Kidney tubule cell (primary cell): ENCODE measurements around the gene LOXL3.
A peak's percentile ranks its signal among the peaks of the same experiment; 100 is the strongest.

Source experiments
- DNase-seq: peaks from one replicate; pipeline ENCODE4 v3.0.0-alpha.2; 2018; ENCODE audit warnings: low spot score

The LOXL3 gene

DNA sequence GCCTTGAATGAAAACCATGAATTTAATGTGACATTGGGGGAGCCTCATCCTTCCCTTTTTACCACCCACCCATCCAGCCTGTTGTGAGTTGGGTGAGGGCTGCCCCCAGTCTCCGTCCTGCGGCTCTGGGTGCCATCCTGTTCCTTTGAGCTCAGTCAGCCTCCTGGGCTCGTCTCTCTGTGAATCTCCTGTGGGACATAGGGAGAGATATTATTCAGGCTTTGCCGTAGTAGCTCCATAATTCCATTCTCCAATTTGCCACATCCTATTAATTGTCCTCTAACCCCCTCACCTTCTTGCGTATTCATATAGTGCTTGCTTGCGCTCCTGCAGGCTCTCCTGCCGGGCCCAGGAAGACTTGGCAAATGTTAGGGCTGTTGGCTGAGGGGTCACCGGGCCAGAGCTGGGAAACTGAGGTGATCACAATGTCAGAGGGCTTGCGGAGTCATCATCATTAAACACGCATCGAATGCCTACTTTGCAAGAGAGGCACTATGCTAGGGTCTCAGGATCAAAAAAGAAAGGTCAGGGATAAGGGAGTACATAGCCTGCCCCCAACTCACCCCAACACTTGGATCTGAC lies 27.0 kb downstream of the LOXL3 start:
- no peak for DNase-seq

DNA sequence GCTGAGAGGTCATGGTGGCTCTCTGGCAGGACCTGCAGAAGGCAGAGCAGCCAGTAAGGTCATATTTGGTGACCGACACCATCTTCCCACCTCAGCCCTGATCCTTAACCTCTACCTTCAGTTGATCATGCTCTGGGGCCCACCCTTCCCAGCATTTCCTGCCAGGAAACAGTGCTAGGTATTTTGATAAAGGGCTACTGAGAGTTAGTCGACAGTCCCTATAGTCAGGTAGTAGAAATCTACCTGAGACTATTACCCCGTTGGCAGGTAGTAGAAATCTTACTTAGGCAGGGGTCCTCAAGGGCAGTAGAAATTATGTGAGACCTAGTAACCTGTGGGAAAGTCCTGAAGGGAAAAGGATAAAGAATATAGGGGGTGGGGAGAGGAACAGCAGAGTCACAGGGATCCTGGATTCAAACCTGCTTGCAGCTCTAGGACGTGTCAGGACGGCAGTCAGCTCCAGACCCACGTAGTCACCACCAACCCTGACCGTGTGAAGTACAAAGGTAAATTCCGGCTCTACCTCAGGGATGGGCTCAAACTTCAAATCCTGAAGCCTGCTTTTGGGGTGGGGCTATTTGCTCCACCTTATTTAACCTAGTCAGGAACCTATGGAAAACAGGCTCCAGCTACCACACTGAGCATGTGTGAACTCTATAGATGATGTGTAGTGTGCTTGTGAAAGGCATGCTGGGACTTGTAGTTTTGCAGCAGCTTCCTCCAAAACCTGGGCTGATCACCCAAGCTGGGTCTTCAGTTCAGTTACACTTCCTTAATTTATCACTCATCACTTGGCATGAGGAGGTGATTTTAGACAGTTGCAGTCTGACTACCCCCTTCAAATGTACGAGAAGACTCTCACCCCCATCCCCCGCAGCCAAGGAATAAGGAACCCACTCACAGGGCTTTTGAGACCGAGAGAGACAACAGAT lies 27.8 kb downstream of the LOXL3 start, which contains the start of gene DQX1:
Gene DQX1, minus strand, starts transcription at position 515 of the 932 bp plus-strand sequence. Its CDS starts 502 bp downstream, at position 13.
- no peak for DNase-seq

DNA sequence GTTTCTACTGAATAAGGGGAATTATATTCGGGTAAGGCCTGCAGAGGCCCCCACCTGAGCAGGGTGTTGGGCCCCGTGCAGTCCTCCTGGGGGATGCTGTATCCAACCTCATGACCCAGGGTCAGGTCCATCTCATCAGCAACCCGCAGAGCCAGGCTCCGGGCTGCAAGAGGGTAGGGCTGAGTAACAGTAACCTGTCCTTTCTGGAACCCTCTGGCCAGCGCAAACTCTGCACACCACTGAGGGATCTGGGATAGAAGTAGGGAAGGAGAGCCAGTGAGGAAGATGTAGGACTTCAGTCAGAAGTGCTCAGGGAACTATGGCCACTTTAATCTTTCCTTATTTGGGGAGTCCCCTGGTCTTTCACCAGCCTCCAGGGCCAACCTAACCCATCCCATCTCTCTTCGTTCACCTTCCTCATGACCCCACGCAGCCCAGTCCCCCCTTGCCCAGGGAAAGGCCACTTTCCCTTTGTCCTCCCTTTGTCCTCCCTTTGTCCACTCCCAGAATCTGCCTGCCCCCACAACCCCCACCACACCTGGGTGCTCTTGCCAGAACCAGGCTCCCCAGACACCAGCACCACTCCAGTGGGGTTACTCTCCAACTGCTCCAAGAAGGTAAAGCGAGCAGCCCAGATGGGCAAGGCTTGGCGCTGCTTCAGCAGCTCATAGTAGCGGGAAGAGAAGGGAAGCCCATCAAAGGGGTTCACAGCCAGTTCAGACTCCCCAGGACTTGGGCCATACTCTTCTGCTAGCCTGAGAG lies 28.6 kb downstream of the LOXL3 start:
- DNase-seq, result no peak

- DNase-seq, result no peak
These were observed 29.7 kb downstream of the LOXL3 start for GRCh38 chr2:74524005-74524404.

GRCh38 chr2:74522516-74522915 lies 31.2 kb downstream of the LOXL3 start:
- no peak for DNase-seq

GRCh38 chr2:74516650-74517049 lies 37.1 kb downstream of the LOXL3 start:
- DNase-seq, result no peak

DNA sequence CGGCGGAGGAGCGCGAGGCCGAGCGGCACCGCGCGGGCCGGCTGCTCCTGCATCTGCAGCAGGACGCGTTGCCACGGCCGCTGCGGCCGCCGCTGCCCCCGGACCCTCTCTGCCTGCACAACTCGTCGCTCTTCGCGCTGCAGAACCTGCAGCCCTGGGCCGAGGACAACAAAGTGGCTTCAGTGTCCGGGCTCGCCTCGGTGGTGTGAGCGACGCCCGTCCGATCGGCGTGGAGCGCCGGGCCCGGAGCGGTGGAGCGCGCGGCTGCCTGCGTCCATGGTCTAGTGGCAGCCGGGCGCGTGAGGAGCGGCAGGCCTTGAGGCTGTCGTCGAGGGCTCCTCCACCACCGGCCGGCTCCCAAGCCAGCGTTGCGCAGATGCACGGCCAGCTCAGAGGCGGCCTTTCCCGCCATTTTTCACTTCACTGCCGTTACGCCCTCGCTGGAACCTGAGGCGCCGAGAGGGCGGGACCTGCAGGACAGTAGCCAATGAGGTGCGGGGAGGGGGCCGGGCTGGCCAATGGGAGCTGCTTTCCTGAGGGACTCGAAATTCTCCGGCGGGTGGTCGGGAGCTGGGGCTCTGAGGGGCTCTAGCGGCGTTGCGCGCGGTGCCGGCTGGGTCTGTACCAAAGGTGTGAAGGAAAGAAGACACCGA lies 37.6 kb downstream of the LOXL3 start:
- DNase-seq, result peak; percentile 46

DNA sequence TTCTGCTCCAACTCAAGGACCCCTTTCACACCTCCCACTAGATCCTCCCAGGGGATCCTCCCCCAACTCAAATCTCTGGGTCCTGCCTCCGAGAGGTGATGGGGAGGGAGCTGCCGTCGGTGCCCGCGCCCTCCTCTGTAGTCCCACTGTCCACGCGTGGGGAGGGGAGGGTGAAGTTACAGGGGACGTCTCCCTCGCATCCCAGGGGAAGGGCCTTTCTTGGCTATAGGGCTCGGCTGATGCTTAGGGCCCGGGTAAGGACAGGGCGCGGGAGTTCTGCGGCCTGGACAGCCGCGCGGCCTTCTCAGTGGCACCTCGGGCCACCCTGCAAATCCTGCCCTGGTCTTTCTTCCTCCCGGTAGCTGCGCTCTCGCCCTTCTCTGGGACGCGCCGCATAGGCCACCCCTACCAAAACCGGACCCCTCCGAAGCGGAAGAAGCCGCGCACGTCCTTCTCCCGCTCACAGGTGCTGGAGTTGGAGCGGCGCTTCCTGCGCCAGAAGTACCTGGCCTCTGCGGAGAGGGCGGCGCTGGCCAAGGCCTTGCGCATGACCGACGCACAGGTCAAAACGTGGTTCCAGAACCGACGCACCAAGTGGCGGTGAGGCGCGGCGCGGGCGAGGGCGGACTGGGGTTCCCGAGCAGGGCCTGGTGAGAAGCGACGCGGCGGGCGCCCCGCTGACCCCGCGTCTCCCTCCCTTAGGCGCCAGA lies 38.3 kb downstream of the LOXL3 start:
- no peak for DNase-seq

DNA sequence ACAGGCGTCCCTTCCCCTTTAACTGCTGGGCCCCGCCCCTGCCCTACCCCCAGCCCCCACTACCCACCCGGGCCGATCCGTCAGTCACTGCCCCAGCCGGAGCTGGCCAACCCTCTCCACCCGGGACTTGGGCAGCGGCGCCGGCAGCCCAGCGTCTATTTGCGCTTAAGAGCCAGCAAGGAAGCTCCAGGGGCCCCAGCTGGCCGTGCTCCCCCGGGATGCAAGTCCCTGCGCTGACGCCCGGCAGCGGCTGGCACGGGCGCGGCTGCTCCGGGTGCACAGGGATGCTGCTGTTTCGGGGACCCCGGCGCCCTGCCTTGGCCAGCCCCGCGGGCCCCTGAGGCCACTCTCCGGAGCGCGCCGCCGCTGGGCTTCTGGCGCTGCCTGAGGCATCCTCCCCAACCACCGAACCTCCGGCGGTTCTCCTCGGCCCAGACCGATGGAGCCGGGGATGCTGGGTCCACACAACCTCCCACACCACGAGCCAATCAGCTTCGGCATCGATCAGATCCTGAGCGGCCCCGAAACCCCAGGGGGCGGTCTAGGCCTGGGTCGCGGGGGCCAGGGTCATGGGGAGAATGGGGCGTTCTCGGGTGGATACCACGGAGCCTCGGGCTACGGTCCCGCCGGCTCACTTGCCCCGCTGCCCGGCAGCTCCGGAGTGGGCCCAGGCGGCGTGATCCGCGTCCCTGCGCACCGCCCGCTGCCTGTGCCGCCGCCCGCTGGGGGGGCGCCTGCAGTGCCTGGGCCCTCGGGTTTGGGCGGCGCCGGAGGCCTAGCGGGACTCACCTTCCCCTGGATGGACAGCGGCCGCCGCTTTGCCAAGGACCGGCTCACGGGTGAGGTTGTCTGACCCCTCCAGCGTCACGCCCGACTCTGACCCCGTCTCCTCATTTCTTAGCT lies 39.1 kb downstream of the LOXL3 start, which contains the start of gene TLX2:
Gene TLX2, plus strand, starts transcription at position 83 of the 903 bp plus-strand sequence. Its CDS starts 357 bp downstream, at position 440.
- DNase-seq, result no peak

- no peak for DNase-seq
These were observed 40.0 kb downstream of the LOXL3 start for GRCh38 chr2:74513605-74514367.

DNA sequence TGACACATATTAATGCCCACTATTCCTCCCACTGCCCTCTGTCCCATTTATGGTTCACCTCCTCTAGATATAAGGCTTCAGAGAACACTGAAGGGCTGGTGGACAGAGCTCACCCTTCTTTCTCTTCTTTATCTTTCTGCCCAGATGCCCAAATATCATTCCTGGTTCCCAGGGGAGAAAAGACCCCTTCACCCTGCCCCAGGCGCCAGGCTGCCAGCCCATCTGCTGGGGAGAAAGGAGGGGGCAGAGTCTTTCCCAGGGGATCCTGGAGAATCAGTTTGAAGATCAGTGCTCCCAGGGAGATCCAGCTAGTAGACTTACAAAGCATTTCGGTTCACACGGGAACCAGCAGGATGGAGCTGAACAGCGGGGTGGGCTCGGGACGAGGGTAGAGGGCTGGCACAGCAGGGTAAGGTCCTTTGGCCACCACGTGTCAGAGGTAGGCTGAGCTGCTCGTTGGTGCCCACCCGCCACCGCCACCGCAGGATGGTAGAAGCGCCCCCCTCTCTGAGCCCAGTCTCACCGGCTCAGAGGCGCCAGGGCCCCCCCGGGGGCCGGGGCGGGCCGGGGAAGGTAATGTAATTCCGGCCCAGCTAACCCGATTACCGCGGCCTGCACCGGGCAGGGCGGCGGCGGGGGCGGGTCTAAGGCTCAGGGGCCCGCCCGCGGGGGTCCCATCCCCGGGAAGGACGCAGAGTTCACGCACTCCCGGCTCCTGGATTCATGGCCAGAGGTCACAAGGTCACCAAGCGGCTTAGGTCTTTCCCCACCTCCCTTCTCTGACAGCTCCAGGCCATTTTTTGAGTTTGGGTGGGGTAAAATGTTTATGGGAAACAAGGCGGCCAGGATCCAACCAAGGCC lies 40.8 kb downstream of the LOXL3 start:
- DNase-seq, result no peak

- DNase-seq, result no peak
These were observed 42.4 kb downstream of the LOXL3 start for GRCh38 chr2:74511104-74511989.

GRCh38 chr2:74510272-74510671 lies 43.5 kb downstream of the LOXL3 start:
- no peak for DNase-seq

GRCh38 chr2:74507926-74508520 lies 45.7 kb downstream of the LOXL3 start:
- DNase-seq, result peak; percentile 61

GRCh38 chr2:74507145-74507925 lies 46.4 kb downstream of the LOXL3 start, which contains the start of gene PCGF1:
PCGF1 (minus strand) TSS chr2:74507695; CDS start chr2:74507668, 27 bp downstream.
- DNase-seq, result peak; percentile 98
